Mucosa of gallbladder (tissue), 1 donor: Measurements from ENCODE around the gene CHML. TPM values are rescaled to one million over a fixed set of nuclear protein-coding genes. Genes with fewer than 3 reads are reported as not detected.
A peak's percentile ranks its signal among the peaks of the same experiment; 100 is the strongest.

Source experiments
- DNase-seq: peaks from one replicate; pipeline ENCODE4 v3.0.0-alpha.2; 2020; ENCODE audit warnings: low spot score
- total RNA-seq: library from RNA; stranded (reverse); gene quantifications from one replicate; pipeline ENCODE4 v1.2.1, GENCODE V29; 2021
- donor health status: DM: no; HTN: no; CAD: no.

Gene CHML
- total RNA-seq, 1 donor from 2014 or later: 10.8 TPM

DNA sequence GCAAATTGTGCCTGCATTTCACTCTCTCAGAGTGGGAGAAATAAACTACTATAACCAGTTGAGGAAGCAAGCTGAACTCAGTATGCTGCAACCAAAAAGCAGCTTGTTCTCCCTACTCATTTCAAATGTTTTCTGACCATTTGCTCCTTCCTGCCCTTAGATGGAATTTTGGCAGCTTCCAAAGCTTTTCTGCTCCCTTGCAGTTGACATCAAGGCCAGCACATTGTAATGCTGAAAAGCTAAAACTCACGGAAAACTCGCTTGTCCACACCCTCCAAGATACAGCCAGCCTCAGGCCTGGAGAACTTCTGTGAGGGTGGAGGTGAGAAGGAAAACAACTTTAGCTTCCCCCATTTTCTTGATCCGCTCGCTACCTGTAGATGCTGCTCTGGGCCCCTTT lies 5.0 kb upstream of the CHML start:
- DNase-seq: no peak

- DNase-seq: no peak
These were observed 4.1 kb upstream of the CHML start for GRCh38 chr1:241644259-241644658.

GRCh38 chr1:241642593-241642944 lies 2.4 kb upstream of the CHML start:
- DNase-seq: no peak

GRCh38 chr1:241641773-241642592 lies 1.8 kb upstream of the CHML start:
- no peak for DNase-seq

- peak; percentile 25 for DNase-seq
These were observed 876 bp upstream of the CHML start for GRCh38 chr1:241640867-241641622.

DNA sequence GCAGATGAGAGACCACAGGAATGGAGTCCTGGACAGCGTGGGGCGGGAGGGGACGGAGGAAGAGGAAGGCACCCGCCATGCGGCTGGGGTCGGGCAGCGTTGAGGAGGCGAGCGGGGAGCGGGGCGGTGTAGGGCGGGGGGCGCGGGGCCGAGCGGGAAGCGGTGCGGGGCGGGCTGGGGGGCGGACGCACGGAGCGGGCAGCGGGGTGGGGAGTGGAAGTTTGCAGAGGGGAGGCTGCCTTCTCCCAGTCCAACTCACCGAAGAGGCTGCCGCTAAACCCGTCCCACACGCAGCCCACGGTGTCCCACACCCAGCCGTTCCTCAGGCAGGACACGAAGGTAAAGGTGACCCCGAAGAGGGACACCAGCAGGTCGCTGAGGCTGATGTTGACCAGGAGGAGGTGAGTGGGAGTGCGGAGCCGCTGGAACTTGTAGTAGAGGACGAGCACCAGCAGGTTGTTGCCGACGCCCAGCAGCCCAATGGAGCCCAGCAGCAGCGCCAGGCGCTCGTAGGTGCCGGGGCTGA lies 483 bp downstream of the CHML start:
- peak; percentile 25 for DNase-seq

DNA sequence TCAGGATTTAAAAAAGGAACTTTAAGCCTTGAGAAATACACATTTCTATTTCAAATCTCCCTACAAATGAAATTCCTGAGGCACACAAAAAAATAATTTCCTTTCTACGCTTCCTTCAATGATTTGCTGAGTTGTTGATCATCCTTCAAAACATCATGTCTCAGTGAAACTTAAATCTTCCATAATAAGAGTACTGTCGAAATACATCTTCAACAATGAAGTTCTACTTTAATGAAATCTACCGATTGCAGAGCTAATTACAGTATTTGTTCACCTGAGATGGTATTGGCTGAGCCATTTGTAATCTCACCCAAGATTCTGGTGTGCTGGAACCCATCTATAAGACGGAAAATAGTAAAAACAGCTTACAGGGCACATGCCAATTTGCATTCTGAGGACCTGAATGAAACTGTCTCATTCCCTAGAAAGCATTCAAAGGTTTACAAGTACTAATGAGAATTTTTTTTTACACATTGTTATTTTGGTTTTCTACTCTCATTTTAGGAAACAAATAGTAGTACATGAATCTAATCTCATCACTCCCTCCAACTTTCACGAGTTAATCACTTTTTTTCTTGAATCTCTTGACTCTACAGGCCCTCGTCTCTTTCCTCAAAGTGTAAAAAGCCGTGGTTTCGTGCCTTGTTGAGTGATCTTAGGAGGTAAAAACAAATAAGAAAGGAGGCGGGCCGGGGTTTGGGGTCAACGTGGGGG lies 1.1 kb downstream of the CHML start:
- no peak for DNase-seq

GRCh38 chr1:241638099-241638682 lies 2.0 kb downstream of the CHML start:
- DNase-seq: no peak

DNA sequence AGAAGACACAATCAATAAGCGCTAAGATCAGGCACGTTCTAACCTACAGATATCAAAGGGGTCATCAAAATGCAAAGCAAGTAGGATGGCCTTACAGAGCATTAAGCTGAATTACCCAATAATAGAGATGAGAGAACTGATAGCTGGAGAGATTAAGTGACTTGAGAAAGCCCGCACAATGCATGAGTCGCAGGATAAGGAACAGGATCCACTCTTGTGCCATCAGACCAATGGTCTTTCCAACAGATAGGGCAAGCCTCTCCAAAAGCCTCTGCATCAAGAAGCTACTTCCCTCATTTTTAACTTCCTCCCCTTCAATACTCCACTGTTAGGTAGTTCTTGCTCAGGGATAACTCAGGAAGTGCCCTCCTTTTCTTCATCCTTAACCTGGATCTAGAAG lies 2.6 kb downstream of the CHML start:
- DNase-seq: no peak

DNA sequence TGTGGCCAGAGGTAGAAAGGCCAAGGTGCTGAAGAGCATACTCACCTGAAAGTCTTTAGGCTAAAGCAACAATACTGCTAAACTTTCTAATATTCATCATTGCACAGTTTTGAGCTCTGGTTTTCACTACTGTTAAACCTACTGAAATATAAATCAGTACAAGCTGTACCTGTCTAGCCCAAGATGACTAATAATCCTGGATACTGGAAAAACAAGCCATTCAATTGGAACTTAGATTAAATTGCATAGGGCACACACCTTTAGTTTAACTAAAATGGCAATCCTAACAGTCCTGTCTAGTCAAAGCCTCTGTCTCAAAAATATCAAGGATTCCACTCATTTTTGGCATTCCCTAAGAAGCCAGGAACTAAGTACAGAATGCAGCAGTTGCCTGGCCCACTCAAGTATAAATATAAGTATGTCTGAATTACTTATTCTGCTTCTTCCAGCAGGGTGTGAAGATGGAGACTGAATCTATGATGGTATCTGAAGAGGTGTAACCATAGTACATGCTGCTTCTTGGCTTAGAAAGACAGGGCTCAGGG lies 3.1 kb downstream of the CHML start:
- no peak for DNase-seq

GRCh38 chr1:241636291-241636690 lies 3.9 kb downstream of the CHML start:
- no peak for DNase-seq

- DNase-seq: no peak
These were observed 4.5 kb downstream of the CHML start for GRCh38 chr1:241635556-241636152.

DNA sequence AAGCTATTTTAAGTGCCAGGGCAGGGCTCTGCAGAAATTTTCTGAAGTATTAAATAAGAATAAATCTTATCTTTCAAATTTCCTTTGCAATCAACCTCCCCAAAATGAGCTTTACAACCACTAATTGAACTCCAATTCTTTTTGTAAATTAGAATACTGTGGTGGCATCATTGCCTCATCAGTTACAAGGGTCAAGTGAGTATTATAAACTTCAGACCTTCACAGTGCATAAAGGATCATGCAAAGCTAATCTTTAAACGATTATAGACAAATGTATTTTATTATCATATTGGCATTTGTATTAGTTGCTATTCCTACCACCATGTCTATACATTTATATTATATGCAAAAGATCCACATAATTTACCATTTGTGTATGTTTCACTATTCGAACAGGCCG lies 7.2 kb downstream of the CHML start:
- DNase-seq: no peak

- no peak for DNase-seq
These were observed 8.5 kb downstream of the CHML start for GRCh38 chr1:241631674-241632073.

- DNase-seq: no peak
These were observed 9.3 kb downstream of the CHML start for GRCh38 chr1:241630899-241631298.

GRCh38 chr1:241630476-241630875 lies 9.7 kb downstream of the CHML start:
- no peak for DNase-seq

- no peak for DNase-seq
These were observed 10.2 kb downstream of the CHML start for GRCh38 chr1:241630005-241630404.

DNA sequence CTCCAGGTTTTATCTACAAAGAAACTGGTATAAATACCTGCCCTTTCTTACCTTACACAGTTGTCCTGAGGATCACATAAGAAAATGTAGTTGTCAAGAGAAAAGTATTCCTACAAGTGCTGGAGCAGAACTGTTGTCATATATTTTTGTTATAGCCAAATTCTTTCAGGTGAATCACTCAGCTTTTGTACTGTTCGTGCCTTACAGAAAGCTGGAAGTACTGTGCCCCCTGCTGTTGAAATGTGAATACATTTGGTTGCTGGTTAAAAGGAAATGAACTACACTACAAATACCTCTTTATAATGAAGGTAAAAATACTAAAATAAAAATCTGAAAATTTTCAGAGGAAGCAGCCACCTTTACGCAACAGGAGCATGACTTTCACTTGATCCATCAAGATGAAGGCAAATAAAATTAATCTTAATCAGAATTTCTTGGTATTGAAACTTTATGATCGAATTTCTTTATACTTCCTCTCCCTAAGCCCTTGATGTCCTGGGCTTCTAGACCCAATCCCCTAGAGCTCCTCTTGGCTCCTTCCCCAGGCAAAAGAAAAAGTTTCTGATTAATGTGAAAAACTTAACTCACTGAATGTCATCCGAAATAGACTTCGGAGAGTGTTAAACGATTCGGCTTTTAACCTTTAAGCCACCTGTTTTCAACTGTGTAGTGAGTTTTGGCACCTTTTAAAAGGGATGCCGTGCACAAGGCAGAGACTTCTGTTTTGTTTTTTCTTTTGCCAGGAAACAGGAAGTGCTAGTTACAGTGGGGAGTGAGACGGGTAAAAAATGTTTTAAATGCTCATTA lies 12.5 kb downstream of the CHML start:
- DNase-seq: peak; percentile 53

DNA sequence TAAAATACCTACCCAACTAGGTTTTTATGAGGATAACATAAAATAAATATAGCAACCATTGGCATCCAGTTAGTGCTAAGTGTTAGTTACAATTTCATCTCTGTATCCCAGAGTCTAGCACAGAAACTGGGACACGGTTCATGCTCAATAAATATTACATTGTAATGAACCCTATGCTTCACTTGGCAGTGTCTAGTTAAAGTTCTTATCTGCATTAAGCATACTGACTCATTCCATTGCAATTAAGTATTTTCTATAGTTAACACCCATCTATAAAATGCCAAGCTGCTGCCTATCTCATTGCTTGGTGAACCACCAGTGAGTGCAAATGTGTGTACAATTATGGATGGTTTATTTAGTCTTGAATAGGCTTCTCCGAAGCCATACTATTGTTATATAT lies 15.2 kb downstream of the CHML start:
- no peak for DNase-seq

DNA sequence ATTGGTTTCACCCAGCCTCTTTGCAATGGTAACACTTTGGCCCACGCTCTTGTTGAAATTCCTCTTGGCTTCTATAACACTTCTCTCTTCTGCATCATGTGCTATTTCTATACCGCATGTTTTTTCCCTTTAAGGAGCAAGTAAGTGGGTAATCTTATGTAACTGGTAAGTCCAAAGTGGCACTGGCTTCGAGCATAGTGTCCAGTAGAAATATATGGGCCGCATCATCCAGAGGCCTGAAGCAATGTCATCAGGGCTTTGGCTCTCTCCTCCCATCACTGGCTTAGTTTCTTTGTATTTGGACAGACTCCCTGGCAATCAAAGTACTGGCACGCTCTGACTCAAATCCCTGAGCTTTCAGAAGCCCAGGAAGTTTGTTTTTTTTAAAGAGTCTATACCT lies 17.5 kb downstream of the CHML start:
- DNase-seq: no peak
